ENCODE data around the gene TUBG1. TPM values are rescaled to one million over a fixed set of nuclear protein-coding genes. Genes with fewer than 3 reads are reported as not detected.
A peak's percentile ranks its signal among the peaks of the same experiment; 100 is the strongest.

TUBG1 gene
- total RNA-seq, 1 experiment from 2014 or later = 139 TPM

DNA sequence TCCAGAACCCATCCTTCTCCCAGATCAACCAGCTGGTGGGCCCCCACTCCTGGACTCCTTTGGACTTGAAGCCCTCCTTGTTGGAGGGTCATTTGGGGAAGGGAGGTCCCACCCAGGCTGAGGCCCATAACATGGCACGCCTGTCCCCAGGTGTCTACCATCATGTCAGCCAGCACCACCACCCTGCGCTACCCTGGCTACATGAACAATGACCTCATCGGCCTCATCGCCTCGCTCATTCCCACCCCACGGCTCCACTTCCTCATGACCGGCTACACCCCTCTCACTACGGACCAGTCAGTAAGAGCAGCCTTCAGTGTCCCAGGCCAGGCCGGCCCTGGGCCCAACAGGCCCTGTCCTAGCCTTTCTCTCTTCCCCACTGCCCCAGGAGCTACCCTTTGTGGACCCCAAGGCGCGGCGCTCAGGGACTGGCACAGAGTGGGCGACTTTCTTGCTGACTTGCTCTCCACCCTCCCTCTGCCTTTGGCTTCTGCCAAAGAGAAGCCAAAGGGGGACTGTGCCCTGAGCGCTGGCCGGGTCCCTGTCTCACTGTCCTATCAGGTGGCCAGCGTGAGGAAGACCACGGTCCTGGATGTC is 4.3 kb downstream of the TUBG1 start:
- TF ChIP-seq CBX3 (IDR thresholded peaks at IDR 0.05; ENCODE audit: low read depth) = no peak
- Histone ChIP-seq H4K20me1 (ENCODE audit: insufficient read depth) (no peaks in the 10 kb centered on the region), H3K9me2 (ENCODE audit: insufficient read depth) (no peaks in the 10 kb centered on the region), H3K9ac (ENCODE audit: low read length) (no peak overlapping the region), H2AFZ (ENCODE audit: low read depth, low read length, poor library complexity, severe bottlenecking) (no peak overlapping the region), H3K79me2 (ENCODE audit: insufficient read depth, low read length) (peaks cover 27% of the 10 kb centered on the region), H3K4me1 (ENCODE audit: control insufficient read depth in 1 of 2, insufficient read depth in 2 of 2, low read length in 2 of 2) (peaks cover 8 to 18% of the 10 kb centered on the region in 2 experiments), H3K27ac (ENCODE audit: low read depth, low read length) (no peak overlapping the region), H3K9me3 (ENCODE audit: control insufficient read depth in 1 of 2, insufficient read depth in 1 of 2, low read depth in 1 of 2, low read length in 2 of 2) (no peaks in the 10 kb centered on the region), H3K4me3 (replicated peaks in 1 of 2; ENCODE audit: low read depth in 1 of 2, low read length in 2 of 2) (no peak overlapping the region), H3K4me2 (ENCODE audit: low read length) (no peak overlapping the region), H3K27me3 (ENCODE audit: insufficient read depth, low read length) (no peaks in the 10 kb centered on the region), H3K36me3 (ENCODE audit: control insufficient read depth in 1 of 2, insufficient read depth in 2 of 2, low read length in 2 of 2) (peaks cover 35 to 43% of the 10 kb centered on the region in 2 experiments)
- ChIA-PET POLR2A (no interaction called here), CTCF (no interaction called here), RAD21 (ENCODE audit: low non-redundant PET in 1 of 2, low total read pairs in 2 of 2, uncharacterized antibody in 2 of 2, unreplicated experiment in 2 of 2) (no interaction called here)
- DNase-seq (ENCODE audit: low read depth, low spot score) (no peak), ATAC-seq (no peak)
- intact Hi-C loops (cut with micrococcal nuclease) = no loop called here
- BruUV-seq (replicated peaks) = no TSS peak

DNA sequence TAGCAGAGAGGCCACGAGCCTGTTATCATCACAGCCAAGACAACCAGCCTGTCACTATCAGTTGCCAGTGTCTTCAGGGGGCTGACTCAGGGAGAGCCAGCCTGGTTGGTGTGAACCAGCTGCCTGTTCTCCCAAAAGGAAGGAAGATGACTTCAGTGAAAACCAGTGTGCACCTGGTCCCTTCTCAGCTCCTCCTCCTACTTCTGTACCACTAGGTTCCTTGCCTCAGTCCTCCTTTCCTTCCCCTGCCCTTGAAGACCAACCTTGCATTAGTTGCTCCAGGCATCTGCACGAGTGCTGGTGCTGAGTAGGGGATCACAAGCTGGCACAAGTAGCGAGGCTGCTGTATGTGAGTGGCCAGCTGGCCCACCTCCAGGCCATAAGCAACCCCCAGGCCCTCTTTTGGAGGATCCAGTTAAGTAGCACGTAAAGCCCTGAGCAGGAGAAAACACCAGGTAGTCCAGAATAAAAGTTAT is 8.5 kb downstream of the TUBG1 start:
- DNase-seq (ENCODE audit: low read depth, low spot score) (no peak), ATAC-seq (peak; percentile 21; the same call in 1 of the 2 replicates)
- BruUV-seq (replicated peaks) = no TSS peak
- Histone ChIP-seq H3K4me1 (ENCODE audit: control insufficient read depth in 1 of 2, insufficient read depth in 2 of 2, low read length in 2 of 2) (peaks cover 13 to 21% of the 10 kb centered on the region in 2 experiments), H3K4me3 (replicated peaks in 1 of 2; ENCODE audit: low read depth in 1 of 2, low read length in 2 of 2) (no peak overlapping the region), H3K9me2 (ENCODE audit: insufficient read depth) (no peaks in the 10 kb centered on the region), H2AFZ (ENCODE audit: low read depth, low read length, poor library complexity, severe bottlenecking) (no peak overlapping the region), H3K4me2 (ENCODE audit: low read length) (peak overlapping the region; percentile 31; the same call in 1 of the 2 replicates), H3K27me3 (ENCODE audit: insufficient read depth, low read length) (no peaks in the 10 kb centered on the region), H3K36me3 (ENCODE audit: control insufficient read depth in 1 of 2, insufficient read depth in 2 of 2, low read length in 2 of 2) (peaks cover 21 to 26% of the 10 kb centered on the region in 2 experiments), H3K9me3 (ENCODE audit: control insufficient read depth in 1 of 2, insufficient read depth in 1 of 2, low read depth in 1 of 2, low read length in 2 of 2) (no peaks in the 10 kb centered on the region), H3K27ac (ENCODE audit: low read depth, low read length) (no peak overlapping the region), H4K20me1 (ENCODE audit: insufficient read depth) (no peaks in the 10 kb centered on the region), H3K79me2 (ENCODE audit: insufficient read depth, low read length) (no peaks in the 10 kb centered on the region), H3K9ac (ENCODE audit: low read length) (no peak overlapping the region)
- CTCF ChIA-PET = interaction anchor here (1.3 to 2.3 kb wide), 3 partner anchors 8 to 63 kb away, joined by 4 to 11 read pairs (median 7); partner anchors contain the start of genes RETREG3 and TUBG1
- POLR2A ChIA-PET = interaction anchor here (1.3 to 1.9 kb wide), 2 partner anchors 9 to 62 kb away, joined by 3 to 8 read pairs; partner anchors contain the start of genes RETREG3 and TUBG1
- intact Hi-C loops (cut with micrococcal nuclease) = no loop called here
- RAD21 ChIA-PET (ENCODE audit: low non-redundant PET in 1 of 2, low total read pairs in 2 of 2, uncharacterized antibody in 2 of 2, unreplicated experiment in 2 of 2) = interaction anchor here in 1 of 2 experiments (0.8 to 1.4 kb wide), 2 partner anchors 59 to 61 kb away, joined by 3 read pairs; partner anchors contain the start of gene PLEKHH3
- no peak for TF ChIP-seq FOSL1 (IDR thresholded peaks at IDR 0.05; ENCODE audit: low read depth)
- no peak for TF ChIP-seq TCF7L2 (IDR thresholded peaks at IDR 0.05; ENCODE audit: borderline replicate concordance, extremely low read depth, insufficient read depth, insufficient read length)
- TF ChIP-seq, protein P1, sequence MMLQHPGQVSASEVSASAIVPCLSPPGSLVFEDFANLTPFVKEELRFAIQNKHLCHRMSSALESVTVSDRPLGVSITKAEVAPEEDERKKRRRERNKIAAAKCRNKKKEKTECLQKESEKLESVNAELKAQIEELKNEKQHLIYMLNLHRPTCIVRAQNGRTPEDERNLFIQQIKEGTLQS (IDR thresholded peaks at IDR 0.05) = no peak
- TF ChIP-seq CBX3 (IDR thresholded peaks at IDR 0.05; ENCODE audit: low read depth) = no peak
- no peak for TF ChIP-seq ZNF274 (IDR thresholded peaks at IDR 0.05; ENCODE audit: low read depth, low read length)
- TF ChIP-seq SIN3A (IDR thresholded peaks at IDR 0.05; ENCODE audit: low read depth) = no peak
- no peak for TF ChIP-seq SP1 (IDR thresholded peaks at IDR 0.05; ENCODE audit: low read depth)
- no peak for TF ChIP-seq ELF1 (IDR thresholded peaks at IDR 0.05; ENCODE audit: borderline replicate concordance, low read depth)
- TF ChIP-seq EGR1 (IDR thresholded peaks at IDR 0.05; ENCODE audit: low read depth) = no peak
- TF ChIP-seq EZH2phosphoT487 (IDR thresholded peaks at IDR 0.05; ENCODE audit: borderline replicate concordance) = no peak
- no peak for TF ChIP-seq EZH2 (IDR thresholded peaks at IDR 0.05)
- TF ChIP-seq YY1 (IDR thresholded peaks at IDR 0.05; ENCODE audit: extremely low read depth, insufficient replicate concordance, low read depth, low read length) = no peak
- TF ChIP-seq, protein P2, sequence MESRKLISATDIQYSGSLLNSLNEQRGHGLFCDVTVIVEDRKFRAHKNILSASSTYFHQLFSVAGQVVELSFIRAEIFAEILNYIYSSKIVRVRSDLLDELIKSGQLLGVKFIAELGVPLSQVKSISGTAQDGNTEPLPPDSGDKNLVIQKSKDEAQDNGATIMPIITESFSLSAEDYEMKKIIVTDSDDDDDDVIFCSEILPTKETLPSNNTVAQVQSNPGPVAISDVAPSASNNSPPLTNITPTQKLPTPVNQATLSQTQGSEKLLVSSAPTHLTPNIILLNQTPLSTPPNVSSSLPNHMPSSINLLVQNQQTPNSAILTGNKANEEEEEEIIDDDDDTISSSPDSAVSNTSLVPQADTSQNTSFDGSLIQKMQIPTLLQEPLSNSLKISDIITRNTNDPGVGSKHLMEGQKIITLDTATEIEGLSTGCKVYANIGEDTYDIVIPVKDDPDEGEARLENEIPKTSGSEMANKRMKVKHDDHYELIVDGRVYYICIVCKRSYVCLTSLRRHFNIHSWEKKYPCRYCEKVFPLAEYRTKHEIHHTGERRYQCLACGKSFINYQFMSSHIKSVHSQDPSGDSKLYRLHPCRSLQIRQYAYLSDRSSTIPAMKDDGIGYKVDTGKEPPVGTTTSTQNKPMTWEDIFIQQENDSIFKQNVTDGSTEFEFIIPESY (IDR thresholded peaks at IDR 0.05; ENCODE audit: extremely low read depth, insufficient replicate concordance, low read length) = no peak
- TF ChIP-seq POLR2A (IDR thresholded peaks at IDR 0.05; ENCODE audit: borderline replicate concordance, extremely low read depth, insufficient read depth, insufficient read length) = no peak
- TF ChIP-seq POLR2AphosphoS5 (IDR thresholded peaks at IDR 0.05; ENCODE audit: low read depth, low read length) = no peak
